GM23338 (cell line): Measurements from ENCODE around the gene UBXN7. TPM values are rescaled to one million over a fixed set of nuclear protein-coding genes. Genes with fewer than 3 reads are reported as not detected.

ENCODE experiments used
- ATAC-seq: fragments of 200-7000 bp; cut with Tn5 transposase; 3 replicates; pipeline ENCODE4 v1.9.1; 2020
- DNase-seq: peaks from one replicate; pipeline ENCODE4 v3.0.0-alpha.2; 2015; ENCODE audit warnings: low spot score
- H2AFZ ChIP-seq: fragments of 200-600 bp; sonication (generic); 2 replicates; pipeline ENCODE4 v1.8.0; 2016; ENCODE audit warnings: antibody characterized with exemption, mild to moderate bottlenecking, moderate library complexity
- H3F3A ChIP-seq: fragments of 200-600 bp; sonication (generic); replicated peaks from 2 replicates; pipeline ENCODE4 v1.8.0; 2017; ENCODE audit warnings: antibody characterized with exemption, mixed run types, low read depth
- H3K27ac ChIP-seq: fragments of 200-600 bp; sonication (generic); 2 replicates; pipeline ENCODE4 v1.6.1; 2016; ENCODE audit warnings: low read depth
- H3K27me3 ChIP-seq: fragments of 200-600 bp; sonication (generic); 2 replicates; pipeline ENCODE4 v1.8.0; 2016; ENCODE audit warnings: mild to moderate bottlenecking, mixed run types, moderate library complexity; ENCODE audit not compliant: insufficient read depth
- H3K36me3 ChIP-seq: fragments of 200-600 bp; sonication (generic); 2 replicates; pipeline ENCODE4 v1.8.0; 2016; ENCODE audit warnings: mild to moderate bottlenecking; ENCODE audit not compliant: insufficient read depth
- H3K4me1 ChIP-seq: fragments of 200-600 bp; sonication (generic); 2 replicates; pipeline ENCODE4 v1.8.0; 2016; ENCODE audit warnings: mild to moderate bottlenecking, moderate library complexity; ENCODE audit not compliant: insufficient read depth
- H3K4me2 ChIP-seq: fragments of 200-600 bp; sonication (generic); 2 replicates; pipeline ENCODE4 v1.7.1; 2017; ENCODE audit warnings: mixed run types
- H3K4me3 ChIP-seq: fragments of 200-600 bp; sonication (generic); 2 replicates; pipeline ENCODE4 v1.6.1; 2016; ENCODE audit warnings: mixed run types
- H3K79me2 ChIP-seq: fragments of 200-600 bp; sonication (generic); replicated peaks from 2 replicates; pipeline ENCODE4 v1.8.0; 2017; ENCODE audit warnings: mild to moderate bottlenecking; ENCODE audit not compliant: insufficient read depth
- H3K9me2 ChIP-seq: fragments of 200-600 bp; sonication (generic); 2 replicates; pipeline ENCODE4 v1.8.0; 2017; ENCODE audit not compliant: insufficient read depth
- H4K20me1 ChIP-seq: fragments of 200-600 bp; sonication (generic); replicated peaks from 2 replicates; pipeline ENCODE4 v1.8.0; 2017; ENCODE audit warnings: mild to moderate bottlenecking; ENCODE audit not compliant: insufficient read depth
- H3K27ac Mint-ChIP-seq: 2 replicates; pipeline ENCODE4 v1.8.0; 2020; ENCODE audit warnings: inconsistent platforms, mild to moderate bottlenecking, moderate library complexity, mixed read lengths
- H3K27me3 Mint-ChIP-seq: 3 replicates; pipeline ENCODE4 v1.8.0; 2022; ENCODE audit warnings: low read depth, mild to moderate bottlenecking, moderate library complexity, mixed read lengths, inconsistent platforms; ENCODE audit not compliant: insufficient read depth, poor library complexity
- H3K36me3 Mint-ChIP-seq: 3 replicates; pipeline ENCODE4 v1.8.0; 2021; ENCODE audit warnings: low read depth, mild to moderate bottlenecking, inconsistent platforms, moderate library complexity, mixed read lengths
- H3K4me1 Mint-ChIP-seq: 3 replicates; pipeline ENCODE4 v1.8.0; 2020; ENCODE audit warnings: mild to moderate bottlenecking, inconsistent platforms, mixed read lengths
- H3K4me3 Mint-ChIP-seq: 3 replicates; pipeline ENCODE4 v1.8.0; 2021; ENCODE audit warnings: moderate library complexity, mild to moderate bottlenecking, inconsistent platforms, mixed read lengths
- H3K9me3 Mint-ChIP-seq: 3 replicates; pipeline ENCODE4 v1.8.0; 2020; ENCODE audit warnings: moderate library complexity, mild to moderate bottlenecking, inconsistent platforms, mixed read lengths
- CTCF ChIP-seq, 2 experiments: fragments of 200-600 bp in 1 of 2; sonication (generic) in 1 of 2; conservative IDR thresholded peaks; 2 replicates each; pipeline versions ENCODE4 v1.5.1 to v1.6.1; 2016 to 2017; ENCODE audit warnings: antibody characterized with exemption in 2 of 2, low read depth in 2 of 2, mild to moderate bottlenecking in 2 of 2, moderate library complexity in 1 of 2
- ETS1 ChIP-seq: IDR thresholded peaks from 2 replicates; pipeline ENCODE4 v1.6.1; 2016; ENCODE audit warnings: antibody characterized with exemption
- EZH2 ChIP-seq: fragments of 200-600 bp; sonication (generic); IDR thresholded peaks from one replicate; pipeline ENCODE4 v1.8.0; 2017; ENCODE audit warnings: antibody characterized with exemption, mild to moderate bottlenecking, low read depth; ENCODE audit not compliant: unreplicated experiment
- POLR2AphosphoS5 ChIP-seq: IDR thresholded peaks from 2 replicates; pipeline ENCODE4 v1.6.1; 2016; ENCODE audit warnings: antibody characterized with exemption, low read depth
- REST ChIP-seq: IDR thresholded peaks from one replicate; pipeline ENCODE4 v1.6.1; 2018; ENCODE audit warnings: antibody characterized with exemption; ENCODE audit not compliant: unreplicated experiment
- ZNF114 ChIP-seq: fragments of 250-450 bp; sonication (Bioruptor Pico); IDR thresholded peaks from 2 replicates; pipeline ENCODE4 v1.5.0; 2020; ENCODE audit warnings: mild to moderate bottlenecking, moderate library complexity
- ZNF331 ChIP-seq: fragments of 250-450 bp; sonication (Bioruptor Pico); IDR thresholded peaks from 2 replicates; pipeline ENCODE4 v1.5.0; 2020; ENCODE audit warnings: low read depth, mild to moderate bottlenecking, moderate library complexity
- polyA plus RNA-seq: library from polyadenylated mRNA; unstranded; fragments of >200 nt; fragmentation: Nextera tagmentation; extraction: Ambion mirVana; gene quantifications from 2 replicates; pipeline ENCODE4 v1.2.1, GENCODE V29; 2016
- total RNA-seq: library from RNA; depleted of rRNA; stranded (reverse); fragments of >200 nt; shearing (Covaris generic); gene quantifications from 2 replicates; pipeline ENCODE4 v1.2.3, GENCODE V29; 2014

UBXN7 gene
- total and polyA plus RNA-seq, 2 experiments from 2014 or later = 37.9 to 46.2 TPM

GRCh38 chr3:196408565-196409300, 23.5 kb downstream of the UBXN7 start (continued):
- no peak for TF ChIP-seq CTCF (conservative IDR thresholded peaks at IDR 0.05; ENCODE audit: low read depth in 2 of 2)
- TF ChIP-seq POLR2AphosphoS5 = no peak

- ATAC-seq = peak; percentile 66
- H3K27ac Mint-ChIP-seq = no peak overlapping the region
- peaks cover 41% of the 10 kb centered on the region for H3K36me3 Mint-ChIP-seq
- Histone ChIP-seq H3K27ac (no peak overlapping the region), H3K9me2 (no peaks in the 10 kb centered on the region), H2AFZ (no peak overlapping the region), H3K36me3 (no peaks in the 10 kb centered on the region; the same call in 1 of the 2 replicates), H3K4me1 (no peaks in the 10 kb centered on the region), H3F3A (no peaks in the 10 kb centered on the region), H3K27me3 (no peaks in the 10 kb centered on the region), H3K79me2 (peaks cover 92% of the 10 kb centered on the region), H4K20me1 (peaks cover 19% of the 10 kb centered on the region), H3K4me2 (no peak overlapping the region), H3K4me3 (no peak overlapping the region)
- H3K4me3 Mint-ChIP-seq = no peak overlapping the region
- H3K4me1 Mint-ChIP-seq = no peaks in the 10 kb centered on the region; the same call in 2 of the 3 replicates
- no peaks in the 10 kb centered on the region for H3K27me3 Mint-ChIP-seq
- peaks cover 18% of the 10 kb centered on the region for H3K9me3 Mint-ChIP-seq
- peak; percentile 50 for DNase-seq
- no peak for TF ChIP-seq ZNF331 (CRISPR knock-in tag)
- no peak for TF ChIP-seq CTCF (conservative IDR thresholded peaks at IDR 0.05; ENCODE audit: low read depth in 2 of 2)
- TF ChIP-seq ZNF114 = no peak
- TF ChIP-seq ETS1 = no peak
- TF ChIP-seq REST = no peak
- no peak for TF ChIP-seq EZH2
Measured at GRCh38 chr3:196406811-196407470, 25.3 kb downstream of the UBXN7 start.
